SU-DHL-6 (cell line): ENCODE data around the gene MERTK.

ENCODE experiments used
- H2AFZ ChIP-seq: fragments of 200-600 bp; sonication (generic); 2 replicates; pipeline ENCODE4 v1.6.1; 2014; ENCODE audit warnings: low read depth, mild to moderate bottlenecking, moderate library complexity, mixed read lengths, antibody characterized with exemption, low read length; ENCODE audit not compliant: severe bottlenecking
- H3F3A ChIP-seq: fragments of 200-600 bp; shearing (Covaris generic); 2 replicates; pipeline ENCODE4 v1.6.0; 2016; ENCODE audit warnings: antibody characterized with exemption, mild to moderate bottlenecking; ENCODE audit not compliant: insufficient read depth
- H3K27ac ChIP-seq: fragments of 200-600 bp; sonication (generic); 2 replicates; pipeline ENCODE4 v1.5.1; 2016; ENCODE audit warnings: low read depth, mild to moderate bottlenecking, low read length, moderate library complexity, mixed read lengths
- H3K27me3 ChIP-seq: fragments of 200-600 bp; sonication (generic), shearing (Covaris generic); 2 replicates; pipeline ENCODE4 v1.6.0; 2014; ENCODE audit warnings: mild to moderate bottlenecking, low read length
- H3K36me3 ChIP-seq: fragments of 200-600 bp; sonication (generic); 2 replicates; pipeline ENCODE4 v1.6.1; 2014; ENCODE audit warnings: mild to moderate bottlenecking, low read length, mixed read lengths
- H3K4me2 ChIP-seq: fragments of 300-600, 200-600 bp; shearing (Covaris generic), sonication (generic); 2 replicates; pipeline ENCODE4 v1.6.0; 2014; ENCODE audit warnings: low read length, low read depth, mild to moderate bottlenecking; ENCODE audit not compliant: poor library complexity, severe bottlenecking
- H3K4me3 ChIP-seq: fragments of 200-600 bp; sonication (generic); 2 replicates; pipeline ENCODE4 v1.5.1; 2014; ENCODE audit warnings: antibody characterized with exemption, low read length, mild to moderate bottlenecking, mixed read lengths; ENCODE audit not compliant: insufficient read depth, poor library complexity, severe bottlenecking
- H3K79me2 ChIP-seq: fragments of 200-600 bp; sonication (generic); 2 replicates; pipeline ENCODE4 v1.6.1; 2014; ENCODE audit warnings: mild to moderate bottlenecking, low read length, moderate library complexity; ENCODE audit not compliant: insufficient read depth
- H3K9ac ChIP-seq: fragments of 200-600 bp; sonication (generic); 2 replicates; pipeline ENCODE4 v1.7.0; 2014; ENCODE audit warnings: mild to moderate bottlenecking, low read length
- H3K9me2 ChIP-seq: fragments of 200-600 bp; sonication (generic); replicated peaks from 2 replicates; pipeline ENCODE4 v1.6.1; 2014; ENCODE audit warnings: low read length; ENCODE audit not compliant: insufficient read depth
- H3K9me3 ChIP-seq: fragments of 200-600 bp; sonication (generic); 2 replicates; pipeline ENCODE4 v1.6.1; 2014; ENCODE audit warnings: low read length, mixed read lengths; ENCODE audit not compliant: insufficient read depth
- H4K20me1 ChIP-seq: fragments of 200-600 bp; sonication (generic); 2 replicates; pipeline ENCODE4 v1.6.1; 2014; ENCODE audit warnings: low read depth, mild to moderate bottlenecking, antibody characterized with exemption, low read length, moderate library complexity, mixed read lengths
- EZH2phosphoT487 ChIP-seq: fragments of 200-600 bp; sonication (generic), shearing (Covaris generic); conservative IDR thresholded peaks from 2 replicates; pipeline ENCODE4 v1.6.1; 2018; ENCODE audit warnings: mild to moderate bottlenecking, antibody characterized with exemption, low read length, moderate library complexity, mixed read lengths
- TF ChIP-seq, protein P1 (sequence below): fragments of 200-600 bp; sonication (generic); IDR thresholded peaks from one replicate; pipeline ENCODE4 v1.5.1; 2017; ENCODE audit warnings: antibody characterized with exemption, mild to moderate bottlenecking, low read length, moderate library complexity; ENCODE audit not compliant: insufficient read depth, poor library complexity, severe bottlenecking

The MERTK gene

DNA sequence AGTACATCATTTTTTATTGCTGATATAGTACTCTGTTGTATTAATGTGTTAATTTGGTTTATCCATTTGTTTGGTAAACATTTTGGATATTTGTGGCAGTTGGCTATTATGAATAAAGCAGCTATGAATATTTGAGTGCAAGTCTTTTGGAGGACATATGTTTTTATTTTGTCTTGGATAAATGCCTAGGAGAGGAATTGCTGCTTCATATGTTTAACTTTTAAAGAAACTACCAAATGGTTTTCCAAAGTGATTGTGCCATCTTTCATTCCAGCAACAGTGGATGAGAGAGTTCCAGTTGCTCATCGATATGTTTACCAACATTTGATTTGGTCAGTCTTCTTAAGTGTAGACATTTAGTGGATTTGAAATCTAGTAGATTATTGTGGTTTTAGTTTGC lies 51.8 kb downstream of the MERTK start:
- Histone ChIP-seq H3K9me3 (no peaks in the 10 kb centered on the region), H3K9ac (no peak overlapping the region), H4K20me1 (no peaks in the 10 kb centered on the region), H2AFZ (no peak overlapping the region), H3K9me2 (no peaks in the 10 kb centered on the region), H3K4me2 (no peak overlapping the region), H3K36me3 (no peaks in the 10 kb centered on the region), H3K79me2 (no peaks in the 10 kb centered on the region), H3K27ac (no peak overlapping the region), H3F3A (no peaks in the 10 kb centered on the region), H3K4me3 (no peak overlapping the region), H3K27me3 (no peaks in the 10 kb centered on the region)
- TF ChIP-seq EZH2phosphoT487 = no peak
- TF ChIP-seq, protein P1, sequence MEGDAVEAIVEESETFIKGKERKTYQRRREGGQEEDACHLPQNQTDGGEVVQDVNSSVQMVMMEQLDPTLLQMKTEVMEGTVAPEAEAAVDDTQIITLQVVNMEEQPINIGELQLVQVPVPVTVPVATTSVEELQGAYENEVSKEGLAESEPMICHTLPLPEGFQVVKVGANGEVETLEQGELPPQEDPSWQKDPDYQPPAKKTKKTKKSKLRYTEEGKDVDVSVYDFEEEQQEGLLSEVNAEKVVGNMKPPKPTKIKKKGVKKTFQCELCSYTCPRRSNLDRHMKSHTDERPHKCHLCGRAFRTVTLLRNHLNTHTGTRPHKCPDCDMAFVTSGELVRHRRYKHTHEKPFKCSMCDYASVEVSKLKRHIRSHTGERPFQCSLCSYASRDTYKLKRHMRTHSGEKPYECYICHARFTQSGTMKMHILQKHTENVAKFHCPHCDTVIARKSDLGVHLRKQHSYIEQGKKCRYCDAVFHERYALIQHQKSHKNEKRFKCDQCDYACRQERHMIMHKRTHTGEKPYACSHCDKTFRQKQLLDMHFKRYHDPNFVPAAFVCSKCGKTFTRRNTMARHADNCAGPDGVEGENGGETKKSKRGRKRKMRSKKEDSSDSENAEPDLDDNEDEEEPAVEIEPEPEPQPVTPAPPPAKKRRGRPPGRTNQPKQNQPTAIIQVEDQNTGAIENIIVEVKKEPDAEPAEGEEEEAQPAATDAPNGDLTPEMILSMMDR = no peak

DNA sequence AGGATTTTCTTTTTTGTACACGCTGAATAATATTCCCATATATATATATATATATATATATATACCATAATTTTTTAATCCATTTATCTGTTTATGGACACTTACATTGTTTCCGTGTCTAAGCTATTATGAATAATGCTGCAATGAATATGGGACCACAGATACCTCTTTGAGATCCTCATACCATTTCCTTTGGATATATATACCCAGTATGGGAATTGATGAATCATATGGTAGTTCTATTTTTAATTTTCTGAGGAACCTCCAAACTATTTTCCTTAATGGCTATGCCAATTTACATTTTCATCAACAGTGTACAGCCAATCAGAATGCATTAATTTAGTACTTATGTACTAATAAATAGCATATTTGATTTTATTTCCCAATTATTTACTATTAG lies 53.1 kb downstream of the MERTK start:
- H2AFZ ChIP-seq = no peak overlapping the region
- no peaks in the 10 kb centered on the region for H4K20me1 ChIP-seq
- H3K9me3 ChIP-seq = no peaks in the 10 kb centered on the region
- no peak overlapping the region for H3K27ac ChIP-seq
- H3K27me3 ChIP-seq = no peaks in the 10 kb centered on the region
- no peaks in the 10 kb centered on the region for H3F3A ChIP-seq
- H3K9me2 ChIP-seq = no peaks in the 10 kb centered on the region
- H3K4me2 ChIP-seq = no peak overlapping the region
- H3K36me3 ChIP-seq = no peaks in the 10 kb centered on the region
- no peaks in the 10 kb centered on the region for H3K79me2 ChIP-seq
- no peak overlapping the region for H3K9ac ChIP-seq
- TF ChIP-seq, protein P1 = no peak
- H3K4me3 ChIP-seq = no peak overlapping the region

GRCh38 chr2:111952871-111953452 lies 54.6 kb downstream of the MERTK start:
- no peaks in the 10 kb centered on the region for H3K9me3 ChIP-seq
- H3K9me2 ChIP-seq = no peaks in the 10 kb centered on the region
- H3K9ac ChIP-seq = no peak overlapping the region
- no peaks in the 10 kb centered on the region for H3K79me2 ChIP-seq
- no peaks in the 10 kb centered on the region for H3K36me3 ChIP-seq
- H2AFZ ChIP-seq = no peak overlapping the region
- no peak overlapping the region for H3K4me3 ChIP-seq
- H3K4me2 ChIP-seq = no peak overlapping the region
- no peaks in the 10 kb centered on the region for H3F3A ChIP-seq
- H4K20me1 ChIP-seq = no peaks in the 10 kb centered on the region
- no peak overlapping the region for H3K27ac ChIP-seq
- H3K27me3 ChIP-seq = no peaks in the 10 kb centered on the region
- TF ChIP-seq EZH2phosphoT487 = no peak
- TF ChIP-seq, protein P1 = no peak
